SU-DHL-6 (cell line): ENCODE results near the gene MC1R.

Experiments
- H2AFZ ChIP-seq: fragments of 200-600 bp; sonication (generic); 2 replicates; pipeline ENCODE4 v1.6.1; 2014; ENCODE audit warnings: low read depth, mild to moderate bottlenecking, moderate library complexity, mixed read lengths, antibody characterized with exemption, low read length; ENCODE audit not compliant: severe bottlenecking
- H3F3A ChIP-seq: fragments of 200-600 bp; shearing (Covaris generic); 2 replicates; pipeline ENCODE4 v1.6.0; 2016; ENCODE audit warnings: antibody characterized with exemption, mild to moderate bottlenecking; ENCODE audit not compliant: insufficient read depth
- H3K27ac ChIP-seq: fragments of 200-600 bp; sonication (generic); 2 replicates; pipeline ENCODE4 v1.5.1; 2016; ENCODE audit warnings: low read depth, mild to moderate bottlenecking, low read length, moderate library complexity, mixed read lengths
- H3K27me3 ChIP-seq: fragments of 200-600 bp; sonication (generic), shearing (Covaris generic); 2 replicates; pipeline ENCODE4 v1.6.0; 2014; ENCODE audit warnings: mild to moderate bottlenecking, low read length
- H3K36me3 ChIP-seq: fragments of 200-600 bp; sonication (generic); 2 replicates; pipeline ENCODE4 v1.6.1; 2014; ENCODE audit warnings: mild to moderate bottlenecking, low read length, mixed read lengths
- H3K4me2 ChIP-seq: fragments of 300-600, 200-600 bp; shearing (Covaris generic), sonication (generic); 2 replicates; pipeline ENCODE4 v1.6.0; 2014; ENCODE audit warnings: low read length, low read depth, mild to moderate bottlenecking; ENCODE audit not compliant: poor library complexity, severe bottlenecking
- H3K4me3 ChIP-seq: fragments of 200-600 bp; sonication (generic); 2 replicates; pipeline ENCODE4 v1.5.1; 2014; ENCODE audit warnings: antibody characterized with exemption, low read length, mild to moderate bottlenecking, mixed read lengths; ENCODE audit not compliant: insufficient read depth, poor library complexity, severe bottlenecking
- H3K79me2 ChIP-seq: fragments of 200-600 bp; sonication (generic); 2 replicates; pipeline ENCODE4 v1.6.1; 2014; ENCODE audit warnings: mild to moderate bottlenecking, low read length, moderate library complexity; ENCODE audit not compliant: insufficient read depth
- H3K9ac ChIP-seq: fragments of 200-600 bp; sonication (generic); 2 replicates; pipeline ENCODE4 v1.7.0; 2014; ENCODE audit warnings: mild to moderate bottlenecking, low read length
- H3K9me2 ChIP-seq: fragments of 200-600 bp; sonication (generic); replicated peaks from 2 replicates; pipeline ENCODE4 v1.6.1; 2014; ENCODE audit warnings: low read length; ENCODE audit not compliant: insufficient read depth
- H3K9me3 ChIP-seq: fragments of 200-600 bp; sonication (generic); 2 replicates; pipeline ENCODE4 v1.6.1; 2014; ENCODE audit warnings: low read length, mixed read lengths; ENCODE audit not compliant: insufficient read depth
- H4K20me1 ChIP-seq: fragments of 200-600 bp; sonication (generic); 2 replicates; pipeline ENCODE4 v1.6.1; 2014; ENCODE audit warnings: low read depth, mild to moderate bottlenecking, antibody characterized with exemption, low read length, moderate library complexity, mixed read lengths
- CTCF ChIP-seq: fragments of 200-600 bp; sonication (generic); IDR thresholded peaks from one replicate; pipeline ENCODE4 v1.5.1; 2017; ENCODE audit warnings: antibody characterized with exemption, mild to moderate bottlenecking, low read length, moderate library complexity; ENCODE audit not compliant: insufficient read depth, poor library complexity, severe bottlenecking
- EZH2phosphoT487 ChIP-seq: fragments of 200-600 bp; sonication (generic), shearing (Covaris generic); conservative IDR thresholded peaks from 2 replicates; pipeline ENCODE4 v1.6.1; 2018; ENCODE audit warnings: mild to moderate bottlenecking, antibody characterized with exemption, low read length, moderate library complexity, mixed read lengths

Gene MC1R

GRCh38 chr16:89961920-89962319 lies 43.3 kb downstream of the MC1R start:
- Histone ChIP-seq H3K9me3 (no peaks in the 10 kb centered on the region), H3K79me2 (no peaks in the 10 kb centered on the region), H3K36me3 (no peaks in the 10 kb centered on the region), H3K9me2 (no peaks in the 10 kb centered on the region), H3K4me3 (no peak overlapping the region), H3K27ac (no peak overlapping the region), H3K9ac (no peak overlapping the region), H3K27me3 (no peaks in the 10 kb centered on the region), H4K20me1 (no peaks in the 10 kb centered on the region), H3F3A (no peaks in the 10 kb centered on the region), H2AFZ (no peak overlapping the region), H3K4me2 (no peak overlapping the region)
- TF ChIP-seq CTCF (no peak), EZH2phosphoT487 (no peak)

DNA sequence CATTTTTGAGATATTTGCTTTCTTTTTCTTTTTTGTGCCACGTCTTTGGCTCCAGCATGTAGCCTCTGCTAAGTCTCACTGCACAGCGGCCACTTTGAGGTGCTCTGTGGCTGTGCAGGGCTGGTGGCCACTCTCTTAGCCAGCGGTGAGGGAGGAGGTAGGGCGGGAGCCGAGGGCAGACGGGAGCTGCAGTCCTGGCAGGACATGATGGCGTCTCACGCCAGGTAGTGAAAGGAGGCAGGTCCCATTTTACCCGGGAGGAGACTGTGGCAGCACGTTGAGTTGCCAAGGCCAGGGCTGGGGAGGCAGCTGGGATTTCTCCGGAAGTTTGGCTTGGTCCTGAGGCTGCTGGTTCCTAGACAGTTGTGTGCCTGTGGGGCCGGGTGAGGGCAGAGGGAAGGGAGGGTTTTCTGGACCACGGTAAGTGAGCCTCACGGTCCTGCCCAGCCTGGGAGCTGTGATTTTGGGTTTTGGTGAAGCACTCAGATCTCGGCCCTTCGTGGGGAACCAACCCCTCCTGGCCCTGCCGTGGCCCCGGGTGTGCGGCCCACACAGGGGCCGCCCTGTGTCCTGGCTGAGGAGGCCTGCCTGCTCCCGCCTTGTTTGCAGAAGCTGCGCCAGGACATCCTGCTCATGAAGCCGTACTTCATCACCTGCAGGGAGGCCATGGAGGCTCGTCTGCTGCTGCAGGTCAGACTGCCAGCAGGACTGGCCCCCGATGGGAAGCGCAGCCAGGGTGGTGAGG lies 44.3 kb downstream of the MC1R start:
- no peak overlapping the region for H2AFZ ChIP-seq
- TF ChIP-seq CTCF (no peak), EZH2phosphoT487 (no peak)
- no peaks in the 10 kb centered on the region for H4K20me1 ChIP-seq
- H3K36me3 ChIP-seq = no peaks in the 10 kb centered on the region
- no peaks in the 10 kb centered on the region for H3K27me3 ChIP-seq
- no peak overlapping the region for H3K4me2 ChIP-seq
- no peaks in the 10 kb centered on the region for H3K9me3 ChIP-seq
- H3K9me2 ChIP-seq = no peaks in the 10 kb centered on the region
- no peak overlapping the region for H3K9ac ChIP-seq
- no peaks in the 10 kb centered on the region for H3K79me2 ChIP-seq
- H3K27ac ChIP-seq = no peak overlapping the region
- H3F3A ChIP-seq = no peaks in the 10 kb centered on the region
- H3K4me3 ChIP-seq = no peak overlapping the region

GRCh38 chr16:89964201-89964600 lies 45.5 kb downstream of the MC1R start:
- H3K27ac ChIP-seq = no peak overlapping the region
- no peak overlapping the region for H3K4me3 ChIP-seq
- TF ChIP-seq EZH2phosphoT487 = no peak
- no peak for TF ChIP-seq CTCF
- H3K9me2 ChIP-seq = no peaks in the 10 kb centered on the region
- H3K9me3 ChIP-seq = no peaks in the 10 kb centered on the region
- H3K4me2 ChIP-seq = no peak overlapping the region
- no peaks in the 10 kb centered on the region for H4K20me1 ChIP-seq
- no peaks in the 10 kb centered on the region for H3K36me3 ChIP-seq
- H3K27me3 ChIP-seq = no peaks in the 10 kb centered on the region
- no peak overlapping the region for H3K9ac ChIP-seq
- H2AFZ ChIP-seq = no peak overlapping the region
- no peaks in the 10 kb centered on the region for H3K79me2 ChIP-seq
- H3F3A ChIP-seq = 0 out of 2 replicates have a peak, but pooled peaks cover 4% of the 10 kb centered on the region
